ENCODE results near the gene USP37.
"Not testable (repeated sequence)": the region's sequence is repeated elsewhere in the genome, so short reads cannot be mapped to it uniquely, and the experiment has no call there.

Gene USP37

GRCh38 chr2:218547978-218548377, 20.2 kb downstream of the USP37 start:
- no peak for DNase-seq (ENCODE audit: low read depth)

DNA sequence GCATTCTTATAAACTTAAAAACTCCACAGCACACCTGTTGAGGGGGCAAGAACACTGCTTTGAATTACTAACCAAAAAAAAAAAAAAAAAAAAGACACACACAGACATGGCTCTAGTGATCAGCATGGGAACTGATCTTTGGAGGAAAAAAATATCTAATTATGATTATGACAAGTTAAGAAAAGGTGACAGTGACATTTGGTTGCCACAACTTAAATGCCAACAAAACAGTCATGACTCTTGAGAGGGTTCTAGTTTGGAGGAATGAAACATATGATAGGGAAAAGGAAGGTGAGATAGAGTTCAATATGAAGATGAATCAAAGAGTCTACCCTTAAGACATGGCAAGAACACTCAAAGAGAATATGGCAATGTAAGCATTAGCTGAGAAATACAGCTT, 20.6 kb downstream of the USP37 start:
- DNase-seq (ENCODE audit: low read depth), result no peak

DNA sequence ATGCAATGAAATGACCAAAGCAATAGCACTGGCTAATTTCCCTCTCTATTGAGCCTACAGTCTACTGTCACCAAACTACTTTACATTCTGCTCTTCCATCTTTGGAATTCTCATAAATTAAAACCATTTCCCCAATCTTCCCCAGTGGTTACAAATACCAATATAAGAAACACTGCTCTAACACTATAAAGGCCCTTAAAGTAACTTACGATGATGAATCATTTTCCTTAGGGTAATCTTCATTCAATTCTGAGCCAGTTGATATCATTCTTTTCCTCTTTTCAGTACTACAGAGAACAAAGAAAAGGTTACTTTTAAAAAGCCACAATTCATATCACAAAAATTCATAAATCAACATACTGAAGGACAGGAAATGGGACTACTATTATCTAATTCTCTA, 22.1 kb downstream of the USP37 start:
- DNase-seq (ENCODE audit: low read depth), result no peak

GRCh38 chr2:218540015-218540414, 28.1 kb downstream of the USP37 start:
- DNase-seq (ENCODE audit: low read depth), result no peak

DNA sequence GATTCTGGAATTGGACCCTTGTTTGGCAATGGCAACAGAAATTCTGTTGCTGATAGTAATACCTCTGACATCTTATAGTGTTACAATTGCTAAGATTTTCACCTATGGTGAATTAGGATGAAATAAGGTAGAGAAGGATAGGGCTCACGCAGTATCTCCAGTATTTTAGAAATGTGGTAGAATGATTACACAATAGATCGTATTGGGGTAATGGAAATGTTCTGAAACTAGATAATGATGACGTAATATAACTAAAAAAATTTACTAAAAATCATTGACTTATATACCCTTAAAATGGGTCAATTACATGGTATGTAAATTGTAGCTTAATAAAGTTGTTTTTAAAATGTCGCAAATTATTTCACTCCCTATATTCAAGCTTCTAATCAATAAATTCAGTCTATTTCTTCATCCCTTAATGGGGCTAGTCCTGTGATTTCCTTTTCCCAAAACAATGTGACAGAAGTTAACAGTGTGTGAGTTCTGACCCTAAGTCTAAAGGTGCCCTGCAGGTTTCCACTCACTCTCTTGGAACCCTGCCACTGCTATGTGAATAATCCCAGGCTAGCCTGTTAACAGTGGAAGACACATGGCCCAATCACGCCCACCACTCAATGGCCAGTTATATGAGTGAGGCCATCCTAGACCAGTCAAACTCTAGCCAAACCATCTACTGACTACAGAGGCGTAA, 31.2 kb downstream of the USP37 start:
- no peak for DNase-seq (ENCODE audit: low read depth)

- no peak for DNase-seq (ENCODE audit: low read depth)
These were observed 38.2 kb downstream of the USP37 start for GRCh38 chr2:218529990-218530389.

DNA sequence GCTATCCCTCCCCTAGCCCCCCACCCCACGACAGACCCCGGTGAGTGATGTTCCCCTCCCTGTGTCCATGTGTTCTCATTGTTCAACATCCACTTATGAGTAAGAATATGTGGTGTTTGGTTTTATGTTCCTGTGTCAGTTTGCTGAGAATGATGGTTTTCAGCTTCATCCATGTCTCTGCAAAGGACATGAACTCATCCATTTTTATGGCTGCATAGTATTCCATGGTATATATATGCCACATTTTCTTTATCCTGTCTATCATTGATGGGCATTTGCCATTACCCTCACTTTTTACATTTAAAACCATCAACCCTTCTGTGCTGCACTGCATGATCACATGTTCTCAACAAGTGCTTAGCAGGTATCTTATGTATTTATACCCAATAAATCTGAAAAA, 39.7 kb downstream of the USP37 start:
- not testable (repeated sequence) for DNase-seq (ENCODE audit: low read depth)

DNA sequence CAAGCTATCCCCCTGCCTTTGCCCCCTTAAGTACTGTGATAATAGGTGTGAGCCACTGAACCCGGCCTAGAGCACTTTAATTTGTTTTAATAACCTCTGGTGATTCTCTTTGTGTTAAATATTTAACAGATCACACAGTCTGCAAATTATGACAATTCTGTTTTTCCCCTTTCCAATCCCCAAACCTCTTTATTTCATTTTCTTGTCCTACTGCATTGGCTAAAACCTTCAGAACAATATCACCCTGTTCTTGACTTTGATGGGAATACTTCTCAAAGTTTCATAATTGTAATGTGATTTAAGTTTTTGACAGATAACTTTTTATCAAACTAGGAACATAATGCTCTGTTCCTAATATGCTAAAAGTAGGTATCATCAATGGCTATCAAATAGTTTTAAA, 44.5 kb downstream of the USP37 start:
- no peak for DNase-seq (ENCODE audit: low read depth)

DNA sequence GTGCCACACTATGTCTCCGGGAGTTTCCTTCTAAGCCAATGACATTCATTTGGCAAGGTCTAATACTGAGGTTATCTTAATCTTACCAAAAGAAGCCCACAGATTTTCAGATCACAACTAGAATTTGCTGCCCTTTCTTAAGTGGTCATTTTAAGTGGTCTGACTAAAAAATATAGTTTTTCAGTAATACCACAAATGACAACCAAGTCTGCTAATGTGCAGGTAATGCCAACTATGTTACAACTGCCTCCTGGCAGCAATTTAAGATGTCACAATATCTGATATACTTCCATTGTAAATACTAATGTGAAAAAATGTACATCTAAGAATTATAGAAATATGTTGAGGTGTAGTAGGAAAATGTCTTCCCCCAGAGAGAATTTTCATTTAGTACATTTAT, 49.3 kb downstream of the USP37 start:
- DNase-seq (ENCODE audit: low read depth), result no peak

GRCh38 chr2:218517434-218518206, 50.5 kb downstream of the USP37 start:
- DNase-seq (ENCODE audit: low read depth), result no peak

DNA sequence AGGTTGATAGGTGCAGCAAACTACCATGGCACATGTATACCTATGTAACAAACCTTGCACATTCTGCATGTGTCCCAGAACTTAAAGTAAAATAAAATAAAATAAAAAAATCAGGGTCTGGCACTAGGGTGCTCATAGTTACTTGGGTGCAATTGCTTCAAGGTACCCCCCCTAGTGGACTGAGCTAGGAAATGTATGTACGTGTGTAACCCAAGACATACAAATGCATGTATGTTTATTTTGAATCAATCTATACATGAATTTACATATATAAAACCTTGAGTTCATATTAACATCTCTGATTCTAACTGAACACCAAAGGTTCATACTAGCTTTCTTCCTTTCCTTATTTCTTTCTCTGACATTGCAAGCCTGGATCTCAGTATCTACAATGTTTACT, 51.5 kb downstream of the USP37 start:
- DNase-seq (ENCODE audit: low read depth), result no peak

DNA sequence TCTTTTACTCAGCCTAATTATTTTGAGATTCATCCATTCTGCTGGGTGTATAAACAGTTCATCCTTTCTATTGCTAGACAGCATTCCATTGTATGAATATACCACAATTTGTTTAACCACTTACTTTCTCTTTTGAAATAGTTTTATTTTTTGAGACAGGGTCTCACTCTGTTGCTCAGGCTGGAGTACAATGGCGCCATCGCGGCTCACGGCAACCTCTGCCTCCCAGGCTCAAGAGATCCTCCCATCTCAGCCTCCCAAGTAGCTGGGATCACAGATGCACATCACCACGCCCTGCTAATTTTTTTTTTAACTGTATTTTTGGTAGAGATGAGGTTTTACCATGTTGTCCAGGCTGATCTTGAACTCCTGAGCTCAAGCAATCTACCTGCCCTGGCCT, 54.5 kb downstream of the USP37 start:
- no peak for DNase-seq (ENCODE audit: low read depth)

- DNase-seq (ENCODE audit: low read depth), result no peak
These were observed 59.9 kb downstream of the USP37 start for GRCh38 chr2:218508299-218508698.

DNA sequence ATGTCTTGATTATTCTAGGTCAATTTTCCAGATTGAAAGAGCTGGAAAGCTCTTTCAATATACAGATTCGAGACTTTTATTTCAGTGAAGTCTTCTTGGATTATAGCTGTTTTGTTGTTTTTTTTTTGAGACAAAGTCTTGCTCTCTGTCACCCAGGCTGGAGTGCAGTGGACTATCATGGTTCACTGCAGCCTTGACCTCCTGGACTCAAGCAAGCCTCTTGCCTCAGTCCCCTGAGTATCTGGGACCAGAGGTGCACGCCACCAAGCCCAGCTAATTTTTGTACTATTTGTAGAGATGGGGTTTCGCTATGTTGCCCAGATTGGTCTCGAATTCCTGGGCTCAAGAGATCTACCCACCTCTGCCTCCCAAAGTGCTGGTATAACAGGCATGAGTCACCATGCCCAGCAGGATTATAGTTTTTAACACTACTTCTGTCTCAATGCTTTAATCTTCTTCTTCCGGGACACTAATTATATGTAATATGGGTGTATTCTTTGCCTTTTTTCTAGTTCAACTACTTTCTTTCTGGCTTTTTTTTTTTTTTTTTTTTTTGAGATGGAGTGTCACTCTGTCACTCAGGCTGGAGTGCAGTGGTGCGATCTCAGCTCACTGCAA, 62.3 kb downstream of the USP37 start:
- no peak for DNase-seq (ENCODE audit: low read depth)

DNA sequence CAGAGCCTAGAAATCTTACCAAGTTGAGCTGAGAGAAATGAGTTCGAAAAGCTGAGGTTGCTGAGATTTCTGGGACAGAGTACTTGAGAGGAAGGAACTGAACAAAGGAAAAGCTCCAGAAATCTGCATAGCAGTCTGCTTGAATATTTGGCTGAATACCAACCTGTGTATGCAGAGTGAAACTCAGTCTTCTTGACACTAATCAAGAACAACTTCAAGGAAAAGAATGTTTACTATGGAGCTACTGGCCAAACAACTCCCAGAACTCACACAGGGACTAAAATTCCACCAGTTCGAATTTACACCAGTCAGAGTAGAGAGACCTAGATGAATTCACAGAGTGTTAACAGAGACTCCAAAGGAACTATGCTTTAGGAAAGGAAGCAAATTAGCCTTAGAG, 66.5 kb downstream of the USP37 start:
- no peak for DNase-seq (ENCODE audit: low read depth)

- DNase-seq (ENCODE audit: low read depth), result no peak
These were observed 67.6 kb downstream of the USP37 start for GRCh38 chr2:218500501-218501060.

GRCh38 chr2:218485986-218486667, 82.0 kb downstream of the USP37 start:
- no peak for DNase-seq (ENCODE audit: low read depth)

DNA sequence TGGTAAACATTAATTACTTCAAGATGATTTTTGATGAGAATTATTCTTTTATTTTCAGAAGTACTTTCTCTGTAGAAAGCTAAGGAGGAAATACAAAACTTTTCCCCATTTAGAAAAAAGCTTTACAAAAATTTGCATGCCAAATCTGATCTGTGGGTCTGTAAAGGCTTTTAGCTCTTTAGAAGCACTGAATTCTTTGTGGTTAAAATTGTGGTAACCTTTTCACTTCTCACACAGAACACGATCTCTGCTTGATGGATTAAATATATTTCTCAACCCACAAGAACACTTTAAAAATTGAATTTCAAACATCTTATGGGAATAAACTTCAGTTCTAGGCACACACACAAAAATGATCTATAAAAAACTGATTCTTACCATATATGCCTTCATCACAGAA, 85.5 kb downstream of the USP37 start:
- no peak for DNase-seq (ENCODE audit: low read depth)

DNA sequence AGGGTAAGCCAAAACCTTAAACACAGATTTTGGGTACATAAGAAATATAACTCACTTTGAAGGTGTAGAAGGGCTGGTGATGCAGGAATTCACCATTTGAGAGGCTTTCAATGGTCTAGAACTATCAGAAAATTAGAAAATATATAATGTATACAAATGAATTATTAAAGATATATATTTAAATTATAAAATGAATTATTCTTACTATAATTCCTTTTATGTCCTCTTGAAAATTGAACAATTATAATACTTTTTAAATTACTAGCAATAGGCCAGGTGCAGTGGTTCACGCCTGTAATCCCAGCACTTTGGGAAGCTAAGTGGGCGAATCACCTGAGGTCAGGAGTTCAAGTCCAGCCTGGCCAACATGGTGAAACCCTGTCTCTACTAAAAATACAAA, 88.6 kb downstream of the USP37 start:
- no peak for DNase-seq (ENCODE audit: low read depth)

DNA sequence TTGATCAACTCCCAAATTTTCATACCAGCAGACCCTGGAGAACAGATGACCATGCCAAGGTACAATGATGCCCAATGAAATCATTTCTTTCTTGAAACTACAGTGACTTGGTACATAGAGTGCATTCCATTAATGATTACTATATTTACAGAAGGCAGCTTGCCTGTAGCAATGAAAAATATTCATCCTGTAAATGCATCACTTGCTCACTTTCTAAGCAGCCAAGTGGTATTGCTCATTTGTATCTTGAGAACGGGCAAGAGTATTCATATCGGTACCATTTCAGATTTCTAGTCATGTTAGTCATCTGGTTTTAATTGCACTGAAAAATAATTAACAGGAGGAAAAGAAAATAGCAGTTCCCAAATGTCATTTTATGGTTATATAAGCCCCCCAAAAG, 89.6 kb downstream of the USP37 start:
- DNase-seq (ENCODE audit: low read depth), result no peak

- DNase-seq (ENCODE audit: low read depth), result no peak
These were observed 90.9 kb downstream of the USP37 start for GRCh38 chr2:218477247-218477646.

DNA sequence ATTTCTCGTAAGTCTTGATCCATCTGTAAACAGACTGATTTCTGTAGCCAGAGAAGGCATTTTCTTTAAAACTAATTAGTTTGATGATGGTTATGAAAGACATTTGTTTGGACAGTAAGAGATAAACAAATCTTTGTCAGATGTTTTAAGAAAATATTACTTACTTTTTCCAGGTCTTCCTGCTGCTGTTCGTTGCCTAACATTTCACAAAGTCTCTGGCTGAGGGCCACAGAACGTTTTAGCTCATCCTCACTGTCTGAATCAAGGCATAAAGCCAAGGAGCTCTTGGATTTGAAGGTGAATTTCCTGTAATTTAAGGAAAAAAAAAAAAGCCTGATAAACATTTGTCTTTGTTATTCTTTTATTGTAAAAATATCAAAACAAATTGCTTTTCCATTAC, 91.5 kb downstream of the USP37 start:
- no peak for DNase-seq (ENCODE audit: low read depth)

DNA sequence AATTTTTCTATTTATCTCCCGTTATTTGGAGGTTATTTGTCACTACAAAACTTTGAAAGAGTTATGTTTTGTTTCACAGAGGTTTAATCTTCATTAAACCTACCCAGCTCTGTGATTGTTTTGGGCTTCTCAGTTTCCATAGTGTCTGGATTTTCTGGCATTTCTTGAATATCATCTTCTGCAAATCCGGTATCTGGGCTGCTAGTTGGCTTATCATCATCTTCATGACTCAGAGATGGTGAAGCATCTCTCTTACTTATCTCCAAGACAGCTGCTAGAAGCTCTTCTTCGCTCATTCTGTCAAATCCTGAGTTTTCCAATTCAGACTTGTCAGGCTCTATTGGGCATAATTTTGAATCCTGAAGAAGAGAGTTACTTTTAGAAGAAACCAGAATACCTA, 93.6 kb downstream of the USP37 start:
- DNase-seq (ENCODE audit: low read depth), result no peak
